CMK (cell line): ENCODE data around the gene TMCC1.
"Not testable (repeated sequence)": the region's sequence is repeated elsewhere in the genome, so short reads cannot be mapped to it uniquely, and the experiment has no call there.

ENCODE experiments used
- DNase-seq: peaks from one replicate; pipeline ENCODE4 v3.0.0-alpha.2; 2010; ENCODE audit warnings: low read depth

Gene TMCC1

DNA sequence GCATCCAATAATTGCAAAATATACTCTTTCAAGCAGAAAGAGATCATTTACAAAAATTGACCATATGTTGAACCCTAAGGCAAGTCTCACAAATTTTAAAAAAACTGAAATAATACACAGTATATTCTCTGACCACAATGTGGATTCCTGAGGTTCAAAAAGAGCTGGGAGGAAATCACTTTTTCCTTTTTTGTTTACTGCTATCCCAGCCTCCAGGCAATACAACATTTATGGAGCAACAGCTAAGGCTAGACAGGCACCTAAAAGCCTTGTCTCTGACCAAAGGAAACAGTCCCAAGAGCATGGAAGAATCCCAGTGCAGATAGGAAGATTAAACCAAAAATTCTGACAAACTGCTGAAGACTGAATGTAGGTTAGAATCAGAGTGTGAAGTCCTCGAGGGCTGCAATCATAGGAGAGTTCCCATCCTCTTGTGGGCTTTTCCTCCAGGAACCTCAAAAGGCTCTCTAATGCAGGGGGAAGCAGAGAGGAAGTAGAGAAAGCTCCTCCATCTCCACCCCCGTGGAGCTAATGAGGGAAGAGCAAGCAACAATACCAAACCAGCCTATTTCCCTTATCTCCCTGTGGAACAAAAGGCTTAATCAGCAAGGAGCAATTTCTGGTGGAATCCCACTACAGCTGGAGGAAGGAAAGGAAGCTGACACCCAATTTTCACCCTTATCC lies 57.0 kb downstream of the TMCC1 start:
- no peak for DNase-seq

GRCh38 chr3:129835198-129835597 lies 58.3 kb downstream of the TMCC1 start:
- no peak for DNase-seq

DNA sequence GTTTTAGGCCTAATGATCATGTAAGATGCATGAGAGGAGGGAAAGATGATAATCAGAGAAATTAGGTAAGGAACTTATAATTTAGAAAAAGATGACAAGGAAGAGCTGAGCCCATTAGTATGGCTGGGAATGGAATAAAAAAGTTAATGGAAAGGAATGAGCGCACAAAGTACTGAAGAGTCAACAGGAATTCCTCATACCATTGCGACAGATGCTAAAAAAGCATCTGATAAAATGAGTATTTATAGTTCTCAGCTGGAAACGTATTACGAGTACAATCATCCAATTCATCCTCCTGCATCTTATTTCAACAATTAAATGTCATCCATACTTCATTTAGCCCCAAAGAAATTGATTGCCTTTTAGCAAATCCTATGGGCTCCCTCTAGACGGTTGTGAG lies 58.9 kb downstream of the TMCC1 start:
- no peak for DNase-seq

- DNase-seq = not testable (repeated sequence)
Measured at GRCh38 chr3:129831942-129832341, 61.6 kb downstream of the TMCC1 start.

DNA sequence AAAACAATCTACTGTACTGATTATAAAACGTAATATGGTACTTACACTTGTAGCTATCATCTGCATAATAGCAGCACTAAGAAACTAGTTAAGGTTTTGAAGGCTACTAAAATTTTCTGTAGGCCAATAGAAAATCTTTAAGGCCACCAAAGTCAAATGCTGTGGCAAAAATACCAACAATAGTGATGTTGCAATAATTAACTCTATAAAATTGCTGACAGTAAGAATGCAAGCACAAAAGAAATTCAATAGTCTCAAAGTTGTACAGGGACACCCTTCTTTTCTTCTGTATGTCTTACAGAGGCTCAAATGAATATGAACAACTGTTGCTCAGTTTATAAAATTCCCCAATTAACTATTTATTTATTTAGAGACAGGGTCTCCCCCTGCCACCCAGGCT lies 62.0 kb downstream of the TMCC1 start:
- DNase-seq = no peak

GRCh38 chr3:129829640-129830039 lies 63.9 kb downstream of the TMCC1 start:
- no peak for DNase-seq

DNA sequence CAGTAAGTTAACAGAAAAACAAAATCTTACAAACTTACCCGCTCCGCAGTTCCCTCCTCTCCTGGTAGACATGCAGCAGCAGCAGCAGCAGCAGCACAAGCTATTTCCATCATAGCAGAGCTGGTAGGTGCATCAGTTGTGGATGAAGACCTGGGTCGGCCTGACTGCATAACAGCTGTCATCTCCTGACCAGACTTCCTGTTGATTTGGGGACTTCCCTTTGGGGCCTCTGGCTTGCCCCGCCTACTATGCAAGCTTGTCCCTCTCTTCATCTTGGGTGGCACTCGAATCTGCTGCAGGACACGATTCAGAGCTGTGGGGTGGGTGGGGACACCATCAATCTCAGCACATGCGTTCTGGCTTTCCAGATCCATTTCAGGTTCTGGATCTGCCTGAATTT lies 65.7 kb downstream of the TMCC1 start:
- peak; percentile 32 for DNase-seq

GRCh38 chr3:129824926-129825541 lies 68.5 kb downstream of the TMCC1 start:
- DNase-seq = peak; percentile 29

- no peak for DNase-seq
Measured at GRCh38 chr3:129822679-129823078, 70.8 kb downstream of the TMCC1 start.

GRCh38 chr3:129822241-129822640 lies 71.3 kb downstream of the TMCC1 start:
- no peak for DNase-seq

- DNase-seq = peak; percentile 14
Measured at GRCh38 chr3:129820587-129820986, 72.9 kb downstream of the TMCC1 start.

- DNase-seq = no peak
Measured at GRCh38 chr3:129812589-129812988, 80.9 kb downstream of the TMCC1 start.

GRCh38 chr3:129809297-129809696 lies 84.2 kb downstream of the TMCC1 start:
- no peak for DNase-seq

DNA sequence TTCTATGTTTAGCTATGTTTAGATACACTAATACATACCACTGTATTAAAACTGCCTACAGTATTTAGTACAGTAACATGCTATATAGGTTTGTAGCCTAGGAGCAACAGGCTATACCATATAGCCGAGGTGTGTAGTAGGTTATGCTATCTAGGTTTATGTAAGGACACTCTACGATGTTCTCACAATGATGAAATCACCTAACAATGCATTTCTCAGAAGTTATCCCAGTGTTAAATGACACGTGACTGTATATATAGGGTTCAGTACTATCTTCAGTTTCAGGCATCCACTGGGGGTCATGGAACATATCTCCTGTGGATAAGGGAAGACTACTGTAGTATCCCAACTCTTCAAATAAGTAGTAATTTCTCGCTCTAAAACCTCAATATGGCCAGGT lies 97.4 kb downstream of the TMCC1 start:
- no peak for DNase-seq

DNA sequence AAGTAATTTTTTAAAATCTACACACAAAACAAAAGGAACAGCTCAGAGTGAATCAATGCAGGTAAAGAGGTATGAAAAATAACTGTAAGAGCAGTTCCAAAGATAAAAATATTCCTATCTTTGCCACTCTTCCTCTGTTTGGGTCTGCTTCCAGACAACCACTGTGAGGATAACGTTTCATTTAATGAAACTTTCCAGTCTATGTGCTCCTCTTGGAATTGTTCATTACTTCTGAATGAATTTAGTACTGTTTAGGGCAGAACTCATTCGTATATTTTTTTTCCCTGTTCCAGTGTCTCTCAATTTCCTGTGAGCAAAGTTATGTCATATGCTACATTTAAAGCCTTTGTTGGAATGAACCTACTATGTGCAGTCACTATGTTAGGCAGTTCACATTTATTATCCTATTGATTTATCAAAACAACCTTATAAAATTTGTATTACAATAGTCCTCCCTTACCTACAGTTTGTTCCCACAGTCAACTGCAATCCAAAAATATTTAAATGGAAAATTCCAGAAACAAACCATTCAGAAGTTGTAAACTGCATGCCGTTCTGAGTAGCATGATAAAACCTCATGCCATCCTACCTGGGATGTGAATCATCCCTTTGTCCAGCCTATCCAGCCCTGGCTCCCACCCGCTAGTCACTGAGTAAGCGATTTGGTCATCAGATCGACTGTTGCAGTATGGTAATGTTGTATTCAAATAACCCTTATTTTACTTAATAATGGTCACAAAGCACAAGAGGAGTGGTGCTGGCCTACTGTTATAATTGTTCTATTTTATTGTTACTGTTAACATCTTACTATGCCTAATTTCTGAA lies 98.1 kb downstream of the TMCC1 start:
- no peak for DNase-seq

DNA sequence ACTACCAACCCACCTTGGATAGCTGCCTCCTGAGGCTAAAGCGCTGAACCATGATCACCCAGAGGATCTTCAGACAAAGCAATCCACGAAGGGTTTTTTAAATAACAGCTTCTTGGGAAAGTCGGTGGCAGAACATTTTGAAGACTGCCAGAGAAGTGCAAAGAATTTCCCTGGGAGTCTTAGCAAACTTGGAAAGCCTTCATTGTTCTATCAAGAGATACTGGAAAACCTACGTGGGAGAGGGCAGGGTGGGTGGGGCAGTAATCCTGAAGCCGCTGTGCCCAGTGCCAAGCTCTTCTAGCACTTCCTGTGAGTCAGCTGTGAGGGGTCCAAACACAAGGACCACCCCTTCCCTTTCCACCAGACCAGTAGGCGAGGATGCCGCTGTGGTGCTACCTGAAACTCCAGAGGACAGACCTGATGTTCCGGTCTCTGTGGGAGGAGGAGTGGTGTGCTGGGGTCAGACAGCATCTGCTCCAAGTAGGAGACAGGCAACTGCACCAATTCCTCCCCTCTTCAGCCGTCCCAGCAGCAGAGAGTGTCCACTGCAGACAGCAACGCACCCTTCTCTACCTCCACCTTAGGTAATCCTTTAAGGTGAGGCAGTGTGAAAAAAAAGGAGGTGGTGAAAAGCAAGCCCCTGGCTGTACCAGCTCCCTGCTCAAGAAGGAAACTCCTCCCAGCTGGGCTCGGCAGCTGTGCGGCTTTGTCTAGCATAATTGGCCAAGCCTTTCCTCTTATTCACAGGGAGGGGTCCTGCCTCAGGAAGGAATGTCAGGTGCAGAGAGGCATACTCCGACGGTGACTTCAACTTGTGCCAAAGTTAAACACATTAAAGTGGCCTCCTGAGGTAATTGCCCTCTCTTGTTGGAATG lies 99.0 kb downstream of the TMCC1 start:
- no peak for DNase-seq

DNA sequence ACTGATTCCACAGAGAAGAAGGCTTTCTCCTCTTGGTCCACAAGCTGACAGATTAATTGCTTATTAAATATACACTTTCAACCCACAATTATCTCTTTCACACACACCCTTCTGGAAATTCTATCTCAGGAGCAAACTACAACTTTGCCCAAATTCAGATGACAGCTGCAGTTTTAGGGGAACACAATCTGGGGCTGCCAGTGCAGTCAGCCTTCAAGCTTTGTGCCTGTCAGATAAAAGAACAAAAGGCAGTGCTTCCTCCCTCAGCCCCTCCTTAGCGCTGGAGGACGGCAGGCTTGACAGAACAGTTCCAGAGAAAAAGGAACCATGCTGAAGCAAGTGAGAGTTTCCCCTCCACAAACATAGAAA lies 99.6 kb downstream of the TMCC1 start:
- no peak for DNase-seq

- DNase-seq = no peak
Measured at GRCh38 chr3:129793319-129793718, 100.2 kb downstream of the TMCC1 start.

DNA sequence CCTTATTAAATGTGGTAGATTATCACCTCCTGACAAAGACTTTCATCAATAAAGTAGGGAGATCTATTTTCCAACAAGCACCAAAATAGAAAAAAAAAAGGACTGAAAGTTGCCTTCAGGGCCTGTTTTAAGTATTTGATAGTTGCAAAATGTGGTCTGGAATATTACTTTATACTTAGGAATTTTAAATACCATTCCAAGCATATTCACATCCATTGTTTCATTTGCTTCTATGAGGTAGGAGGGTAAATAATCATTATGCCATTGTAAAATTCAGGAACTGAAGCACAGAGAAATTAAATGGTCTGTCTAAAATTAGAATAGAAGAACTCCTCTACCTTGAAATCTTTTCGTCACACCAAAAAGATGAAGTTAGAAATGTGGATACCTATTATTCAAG lies 110.0 kb downstream of the TMCC1 start:
- DNase-seq = no peak

- DNase-seq = no peak
Measured at GRCh38 chr3:129778871-129779270, 114.6 kb downstream of the TMCC1 start.

- no peak for DNase-seq
Measured at GRCh38 chr3:129777806-129778205, 115.7 kb downstream of the TMCC1 start.

DNA sequence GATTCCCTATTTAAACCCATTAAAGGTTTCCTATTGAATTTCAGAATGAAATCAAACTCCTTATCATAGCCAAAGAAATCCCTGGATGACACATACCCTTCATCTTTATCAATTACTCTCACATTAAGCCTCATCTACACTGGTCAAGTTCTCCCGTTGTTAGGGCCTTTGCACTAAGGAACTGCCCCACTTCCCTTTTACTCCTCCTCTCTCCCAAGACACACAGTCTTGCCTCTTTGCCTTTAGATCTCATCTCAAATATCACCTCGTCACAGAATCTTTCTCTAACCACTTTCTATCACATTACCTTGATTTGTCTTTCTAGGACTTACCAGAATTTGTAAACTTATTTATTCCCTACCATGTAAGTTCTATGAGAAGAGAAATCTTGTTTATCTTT lies 117.6 kb downstream of the TMCC1 start:
- no peak for DNase-seq
